DMS153 treated with DMSO at 0.1 percent for 48 hours (cell line): ENCODE measurements around the gene TMEM208.

Experiments used
- DNase-seq: peaks from one replicate; lab custom pipeline; 2025; ENCODE audit not compliant: unreplicated experiment; lab: John Stamatoyannopoulos, UW

TMEM208 gene

DNA sequence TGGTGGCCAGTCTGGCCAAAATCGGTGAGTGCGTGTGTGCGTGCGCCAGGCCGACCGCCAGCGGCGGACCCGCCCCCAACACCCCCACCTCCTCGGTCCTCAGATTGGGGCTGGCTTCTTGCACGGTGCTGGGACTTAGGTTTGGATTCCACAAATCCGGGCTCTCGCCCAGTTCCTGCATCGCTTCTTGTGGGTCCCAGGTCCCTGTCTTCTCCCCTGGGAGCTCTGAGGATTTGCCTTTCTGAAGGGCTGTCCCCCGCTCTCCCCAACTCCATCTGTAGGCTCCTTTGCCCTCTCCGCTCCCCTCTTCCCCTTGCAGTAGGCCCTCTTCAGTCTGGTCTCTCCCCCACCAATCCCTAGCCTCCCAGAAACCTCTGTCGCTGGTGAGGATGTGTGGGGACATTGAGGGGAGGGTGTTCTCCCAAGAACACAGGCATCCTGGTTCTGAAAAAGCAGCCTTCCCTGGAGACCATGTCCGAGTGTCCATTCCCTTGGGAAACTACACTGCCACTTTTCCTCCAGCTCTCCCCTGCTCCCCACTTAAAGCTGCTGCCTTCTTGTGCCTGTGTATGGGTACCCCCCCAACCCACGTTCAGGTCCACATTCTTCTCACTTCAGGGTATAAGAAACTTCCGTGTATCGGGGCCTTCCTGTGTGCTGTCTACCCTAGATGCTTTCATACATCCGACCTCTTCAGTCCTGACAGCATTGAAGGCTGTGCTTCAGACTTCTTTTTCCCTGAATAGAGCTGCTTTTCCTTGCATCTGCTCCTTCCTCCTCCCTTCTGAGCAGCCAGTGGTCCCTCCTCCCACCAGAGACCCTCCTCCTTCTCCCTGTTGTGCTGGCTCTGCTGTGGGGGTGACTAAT, 22.5 kb downstream of the TMEM208 start:
- DNase-seq: no peak

GRCh38 chr16:67250045-67250327, 23.1 kb downstream of the TMEM208 start:
- DNase-seq: no peak

GRCh38 chr16:67252609-67253497, 25.9 kb downstream of the TMEM208 start:
- no peak for DNase-seq

DNA sequence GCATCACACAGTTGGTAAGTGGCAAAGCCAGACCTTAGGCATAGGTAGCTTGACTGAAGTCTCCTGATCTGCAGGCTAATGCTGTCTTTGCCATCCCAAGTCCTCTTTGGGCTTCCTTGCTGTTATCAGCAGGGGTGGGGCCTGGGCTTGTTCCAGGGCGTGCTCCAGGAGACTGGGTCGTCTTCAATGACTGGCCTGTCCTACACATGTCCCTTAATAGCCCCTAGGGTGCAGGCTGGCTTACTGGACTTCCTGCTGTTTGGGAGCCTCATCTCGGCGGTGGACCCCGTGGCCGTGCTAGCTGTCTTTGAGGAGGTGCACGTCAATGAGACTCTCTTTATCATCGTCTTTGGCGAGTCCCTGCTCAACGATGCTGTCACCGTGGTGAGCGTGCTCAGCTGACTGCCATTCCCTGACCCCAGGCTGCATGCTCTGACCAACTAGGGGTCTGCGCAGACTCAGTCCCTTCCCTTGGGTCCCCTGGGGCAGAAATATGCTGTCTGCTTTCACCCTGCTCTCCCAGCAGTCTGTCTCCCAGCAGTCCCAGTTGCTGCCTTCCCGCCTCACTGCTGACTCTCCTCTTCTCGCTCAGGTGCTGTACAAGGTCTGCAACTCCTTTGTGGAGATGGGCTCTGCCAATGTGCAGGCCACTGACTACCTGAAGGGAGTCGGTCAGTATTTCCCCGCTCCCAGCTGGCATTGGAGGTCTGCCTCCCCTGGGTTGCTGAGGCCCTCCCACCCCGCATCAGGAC, 28.0 kb downstream of the TMEM208 start:
- DNase-seq: no peak

GRCh38 chr16:67255553-67256221, 28.8 kb downstream of the TMEM208 start:
- DNase-seq: no peak

DNA sequence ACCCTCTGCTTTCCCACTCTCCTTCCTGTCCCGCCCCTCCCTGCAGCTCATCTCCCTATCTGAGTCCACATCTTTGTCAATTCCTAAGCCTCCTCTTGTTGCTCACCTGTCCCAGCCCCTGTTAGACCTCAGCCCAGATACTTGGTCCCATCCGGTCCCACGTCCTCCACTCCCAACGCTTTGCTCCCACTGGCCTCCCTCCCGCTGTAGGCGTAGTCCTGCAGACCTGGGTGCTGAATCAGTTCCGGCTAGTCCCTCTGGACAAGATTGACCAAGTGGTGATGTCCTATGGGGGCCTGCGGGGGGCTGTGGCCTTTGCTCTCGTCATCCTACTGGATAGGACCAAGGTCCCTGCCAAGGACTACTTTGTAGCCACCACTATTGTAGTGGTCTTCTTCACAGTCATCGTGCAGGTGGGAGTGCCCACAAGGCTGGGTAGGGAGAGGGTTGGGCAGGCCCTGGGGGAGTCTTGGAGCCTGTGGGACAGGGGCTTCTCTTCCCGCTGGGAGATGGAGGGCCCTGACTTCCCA, 29.8 kb downstream of the TMEM208 start:
- no peak for DNase-seq

GRCh38 chr16:67257486-67258160, 30.7 kb downstream of the TMEM208 start:
- no peak for DNase-seq

- DNase-seq: no peak
These were observed 31.4 kb downstream of the TMEM208 start for GRCh38 chr16:67258161-67258835.

- DNase-seq: no peak
These were observed 32.8 kb downstream of the TMEM208 start for GRCh38 chr16:67259705-67260104.

- peak; percentile 25 for DNase-seq
These were observed 33.6 kb downstream of the TMEM208 start for GRCh38 chr16:67260426-67261063.

GRCh38 chr16:67263201-67263600, 36.3 kb downstream of the TMEM208 start:
- DNase-seq: no peak

GRCh38 chr16:67264277-67264676, 37.3 kb downstream of the TMEM208 start:
- no peak for DNase-seq

GRCh38 chr16:67264866-67265265, 37.9 kb downstream of the TMEM208 start:
- DNase-seq: no peak

- DNase-seq: no peak
These were observed 38.9 kb downstream of the TMEM208 start for GRCh38 chr16:67265834-67266233.

GRCh38 chr16:67268136-67268579, 41.2 kb downstream of the TMEM208 start:
- no peak for DNase-seq

DNA sequence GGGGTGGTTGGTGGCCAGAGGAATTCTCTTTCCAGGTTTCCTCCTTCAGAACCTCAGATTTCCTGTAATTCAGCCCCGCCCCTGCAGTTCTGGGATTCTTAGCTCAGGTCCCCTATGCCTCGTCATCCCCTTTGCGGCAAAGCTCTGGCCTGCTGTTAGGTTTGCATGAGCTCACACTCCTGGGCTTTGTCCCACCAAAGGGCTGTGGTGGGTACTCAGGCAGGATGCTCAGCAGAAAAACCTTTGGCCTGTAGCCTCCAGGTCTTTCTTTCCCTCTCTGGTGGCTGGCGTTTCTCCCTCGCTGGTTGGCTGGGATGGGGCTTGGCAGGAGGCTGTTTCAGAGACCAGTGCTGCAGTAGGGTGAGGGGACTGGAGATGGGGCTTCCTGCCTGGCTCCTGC, 42.8 kb downstream of the TMEM208 start:
- no peak for DNase-seq

GRCh38 chr16:67270931-67271338, 44.0 kb downstream of the TMEM208 start:
- DNase-seq: no peak

DNA sequence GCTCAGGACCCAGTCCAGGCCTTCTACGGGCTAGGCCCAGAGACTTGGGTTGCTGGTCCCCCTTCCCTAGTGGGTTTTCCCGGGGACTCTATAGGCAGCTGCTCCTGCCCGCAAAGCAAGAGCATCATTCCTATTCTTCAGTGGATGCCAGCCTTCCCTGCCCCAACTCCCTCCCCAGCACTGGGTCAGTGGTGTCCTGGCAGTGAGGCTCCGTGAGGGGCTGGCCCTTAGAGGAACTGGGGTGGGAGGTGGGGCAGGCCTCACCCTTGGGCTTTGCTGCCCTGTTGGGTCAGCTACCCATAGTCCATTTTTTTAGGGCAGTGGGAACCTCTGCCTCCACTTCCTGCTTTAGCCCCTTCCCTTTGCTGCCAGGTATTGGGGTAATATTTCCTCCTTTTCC, 44.5 kb downstream of the TMEM208 start:
- no peak for DNase-seq

GRCh38 chr16:67275321-67275720, 48.4 kb downstream of the TMEM208 start:
- no peak for DNase-seq
